Gastrocnemius medialis (tissue), 4 donors: Measurements from ENCODE around the gene FYB1. TPM values are rescaled to one million over a fixed set of nuclear protein-coding genes. Genes with fewer than 3 reads are reported as not detected.

ENCODE experiments used
- ATAC-seq, 2 donors: fragments of 150-250 bp; one replicate each; pipeline ENCODE4 v1.9.1; 2016
- DNase-seq, 2 donors: peaks; one replicate each; pipeline ENCODE4 v3.0.0-alpha.2; 2019
- H3K27ac ChIP-seq, 4 donors: fragments of 200-600 bp; sonication (generic); 1 replicate in 1 of 4; 2 replicates in 3 of 4; pipeline ENCODE4 v1.5.1; 2016 to 2018; ENCODE audit warnings: mild to moderate bottlenecking in 2 of 4, moderate library complexity in 1 of 4
- H3K27me3 ChIP-seq, 3 donors: fragments of 200-600 bp; sonication (generic) in 2 of 3; 1 replicate in 1 of 3; 2 replicates in 2 of 3; pipeline versions ENCODE4 v1.5.1 to v1.6.0; 2016 to 2019; ENCODE audit warnings: mild to moderate bottlenecking in 1 of 3, moderate library complexity in 1 of 3
- H3K36me3 ChIP-seq, 2 donors: fragments of 200-600 bp; sonication (generic) in 1 of 2; one replicate each; pipeline ENCODE4 v1.5.1; 2017 to 2018
- H3K4me1 ChIP-seq, 2 donors: fragments of 200-600 bp; sonication (generic) in 1 of 2; one replicate each; pipeline ENCODE4 v1.5.1; 2016 to 2017; ENCODE audit warnings: mild to moderate bottlenecking in 2 of 2
- H3K4me3 ChIP-seq, 4 donors: fragments of 200-600 bp; sonication (generic) in 3 of 4; 1 replicate in 1 of 4; 2 replicates in 3 of 4; pipeline ENCODE4 v1.5.1; 2016 to 2019; ENCODE audit warnings: mild to moderate bottlenecking in 2 of 4
- H3K9me3 ChIP-seq, 3 donors: fragments of 200-600 bp; sonication (generic) in 2 of 3; 1 replicate in 1 of 3; 2 replicates in 2 of 3; pipeline ENCODE4 v1.5.1; 2016 to 2019
- CTCF ChIP-seq, 5 experiments: fragments of 450-650 bp in 3 of 5; fragments of 200-600 bp in 2 of 5; sonication (generic) in 2 of 5; IDR thresholded peaks in 4 of 5; conservative IDR thresholded peaks in 1 of 5; 1 replicate in 4 of 5; 2 replicates in 1 of 5; pipeline ENCODE4 v1.5.1; 2016 to 2019; ENCODE audit warnings: antibody characterized with exemption in 5 of 5, mild to moderate bottlenecking in 3 of 5, moderate library complexity in 3 of 5
- POLR2A ChIP-seq, 2 donors: fragments of 450-650 bp; IDR thresholded peaks; one replicate each; pipeline ENCODE4 v1.6.1; 2017; ENCODE audit warnings: antibody characterized with exemption in 2 of 2, mild to moderate bottlenecking in 2 of 2, moderate library complexity in 2 of 2
- in situ Hi-C, 4 donors: fragments of 200-750 bp; cut with MboI; loops; one replicate each; pipeline versions ENCODE4 v1.15.0 to v1.8.0; 2017; ENCODE audit warnings: low sequenced_read_pairs in 4 of 4
- intact Hi-C: fragments of 100-400 bp; cut with DNase I; formaldehyde crosslinking; loops from one replicate; pipeline ENCODE4 v1.15.1; 2023; ENCODE audit warnings: low total_unique reads
- total RNA-seq, 4 donors: library from RNA; depleted of rRNA; stranded (reverse); fragments of >200 nt; gene quantifications; one replicate each; pipeline versions ENCODE4 v1.1.0 to v1.2.3, GENCODE V29; 2016

FYB1 gene
- total RNA-seq, 4 donors from 2014 or later: 1.1 to 5.6 (median 2.6) TPM

GRCh38 chr5:39057734-39058133, 161.6 kb downstream of the FYB1 start:
- Histone ChIP-seq H3K9me3 (no peaks in the 10 kb centered on the region), H3K27me3 (no peaks in the 10 kb centered on the region), H3K27ac (peak overlapping the region in 3 of 4 donors; percentile 28 to 49 (median 29)), H3K4me3 (peak overlapping the region; percentile 10 to 44 (median 18)), H3K36me3 (no peaks in the 10 kb centered on the region), H3K4me1 (peaks cover 63 to 72% of the 10 kb centered on the region in 2 donors)
- ATAC-seq (no peak), DNase-seq (no peak)
- TF ChIP-seq CTCF (IDR thresholded peaks at IDR 0.05 in 4 of 5, conservative IDR thresholded peaks at IDR 0.05 in 1 of 5) (no peak), POLR2A (IDR thresholded peaks at IDR 0.05) (no peak)
- intact Hi-C loops: no loop called here
- in situ Hi-C loops: no loop called here

- TF ChIP-seq CTCF (IDR thresholded peaks at IDR 0.05 in 4 of 5, conservative IDR thresholded peaks at IDR 0.05 in 1 of 5): no peak
- no peak for TF ChIP-seq POLR2A (IDR thresholded peaks at IDR 0.05)
- ATAC-seq (no peak), DNase-seq (no peak)
- intact Hi-C loops (no loop called here), in situ Hi-C loops (no loop called here)
- Histone ChIP-seq H3K9me3 (no peaks in the 10 kb centered on the region), H3K27ac (peak overlapping the region in 1 of 4 donors; percentile 1), H3K4me1 (peaks cover 54 to 60% of the 10 kb centered on the region in 2 donors), H3K36me3 (no peaks in the 10 kb centered on the region), H3K27me3 (no peaks in the 10 kb centered on the region), H3K4me3 (no peak overlapping the region)
Measured at GRCh38 chr5:39055768-39056398, 163.5 kb downstream of the FYB1 start.

Other genes starting within 250 kb of the FYB1 start
- gene RICTOR, start 145.2 kb downstream of the FYB1 start, total RNA-seq: 10 to 100 TPM; 28.9 to 56.9 (median 37.0) TPM
- 1 to 10 TPM in 2 of 4 donors, not detected in 2; 2.6 to 5.3 TPM for gene C9, start 144.9 kb upstream of the FYB1 start, total RNA-seq
- gene DAB2, start 205.4 kb upstream of the FYB1 start, total RNA-seq: 10 to 100 TPM in 3 of 4 donors, 1 to 10 TPM in 1; 7.2 to 18.5 (median 16.3) TPM